GM23338 (cell line): ENCODE results near the gene GPR143.

Experiments used
- CREB1 ChIP-seq: fragments of 250-450 bp; sonication (Bioruptor Pico); IDR thresholded peaks from 2 replicates; pipeline ENCODE4 v1.5.0; 2020; ENCODE audit warnings: low read depth, mild to moderate bottlenecking, moderate library complexity
- EZH2 ChIP-seq: fragments of 200-600 bp; sonication (generic); IDR thresholded peaks from one replicate; pipeline ENCODE4 v1.8.0; 2017; ENCODE audit warnings: antibody characterized with exemption, mild to moderate bottlenecking, low read depth; ENCODE audit not compliant: unreplicated experiment
- EZH2phosphoT487 ChIP-seq: fragments of 200-600 bp; sonication (generic); IDR thresholded peaks from one replicate; pipeline ENCODE4 v1.8.1; 2018; ENCODE audit warnings: antibody characterized with exemption; ENCODE audit not compliant: unreplicated experiment
- POLR2AphosphoS5 ChIP-seq: IDR thresholded peaks from 2 replicates; pipeline ENCODE4 v1.6.1; 2016; ENCODE audit warnings: antibody characterized with exemption, low read depth
- TF ChIP-seq, protein P1 (sequence below), 2 experiments: fragments of 200-600 bp in 1 of 2; sonication (generic) in 1 of 2; conservative IDR thresholded peaks; 2 replicates each; pipeline versions ENCODE4 v1.5.1 to v1.6.1; 2016 to 2017; ENCODE audit warnings: antibody characterized with exemption in 2 of 2, low read depth in 2 of 2, mild to moderate bottlenecking in 2 of 2, moderate library complexity in 1 of 2

GRCh38 chrX:9797384-9798360, 32.0 kb upstream of the GPR143 start:
- TF ChIP-seq EZH2 (no peak), EZH2phosphoT487 (no peak), POLR2AphosphoS5 (no peak), CREB1 (CRISPR knock-in tag) (no peak)
- TF ChIP-seq, protein P1, sequence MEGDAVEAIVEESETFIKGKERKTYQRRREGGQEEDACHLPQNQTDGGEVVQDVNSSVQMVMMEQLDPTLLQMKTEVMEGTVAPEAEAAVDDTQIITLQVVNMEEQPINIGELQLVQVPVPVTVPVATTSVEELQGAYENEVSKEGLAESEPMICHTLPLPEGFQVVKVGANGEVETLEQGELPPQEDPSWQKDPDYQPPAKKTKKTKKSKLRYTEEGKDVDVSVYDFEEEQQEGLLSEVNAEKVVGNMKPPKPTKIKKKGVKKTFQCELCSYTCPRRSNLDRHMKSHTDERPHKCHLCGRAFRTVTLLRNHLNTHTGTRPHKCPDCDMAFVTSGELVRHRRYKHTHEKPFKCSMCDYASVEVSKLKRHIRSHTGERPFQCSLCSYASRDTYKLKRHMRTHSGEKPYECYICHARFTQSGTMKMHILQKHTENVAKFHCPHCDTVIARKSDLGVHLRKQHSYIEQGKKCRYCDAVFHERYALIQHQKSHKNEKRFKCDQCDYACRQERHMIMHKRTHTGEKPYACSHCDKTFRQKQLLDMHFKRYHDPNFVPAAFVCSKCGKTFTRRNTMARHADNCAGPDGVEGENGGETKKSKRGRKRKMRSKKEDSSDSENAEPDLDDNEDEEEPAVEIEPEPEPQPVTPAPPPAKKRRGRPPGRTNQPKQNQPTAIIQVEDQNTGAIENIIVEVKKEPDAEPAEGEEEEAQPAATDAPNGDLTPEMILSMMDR (conservative IDR thresholded peaks at IDR 0.05; ENCODE audit: low read depth in 2 of 2) = no peak
